Heart left ventricle (tissue), 16 donors: ENCODE data around the gene HOXC5. TPM values are rescaled to one million over a fixed set of nuclear protein-coding genes. Genes with fewer than 3 reads are reported as not detected.
A peak's percentile ranks its signal among the peaks of the same experiment; 100 is the strongest.

Source experiments
- ATAC-seq, 4 donors: fragments of 200-7000 bp; cut with Tn5 transposase; one replicate each; pipeline ENCODE4 v1.9.1; 2020 to 2022; ENCODE audit warnings: moderate library complexity in 4 of 4, mild to moderate bottlenecking in 3 of 4, moderate number of reproducible peaks in 1 of 4
- DNase-seq, 5 donors: peaks; one replicate each; pipeline ENCODE4 v3.0.0-alpha.2; 2020
- H3K27ac ChIP-seq, 12 donors: fragments of 200-600 bp; sonication (generic) in 4 of 12; one replicate each; pipeline versions ENCODE4 v1.5.0 to v1.8.0; 2016 to 2022; ENCODE audit warnings: mild to moderate bottlenecking in 2 of 12
- H3K27me3 ChIP-seq, 9 donors: fragments of 200-600 bp; sonication (generic) in 2 of 9; one replicate each; pipeline versions ENCODE4 v1.5.1 to v1.8.0; 2016 to 2022; ENCODE audit warnings: mild to moderate bottlenecking in 3 of 9
- H3K36me3 ChIP-seq, 9 donors: fragments of 200-600 bp; sonication (generic) in 2 of 9; one replicate each; pipeline versions ENCODE4 v1.5.0 to v1.8.0; 2018 to 2022; ENCODE audit warnings: mild to moderate bottlenecking in 2 of 9
- H3K4me1 ChIP-seq, 12 donors: fragments of 200-600 bp; sonication (generic) in 4 of 12; one replicate each; pipeline versions ENCODE4 v1.5.0 to v1.8.0; 2016 to 2022; ENCODE audit warnings: mild to moderate bottlenecking in 3 of 12
- H3K4me3 ChIP-seq, 12 donors: fragments of 200-600 bp; sonication (generic) in 4 of 12; one replicate each; pipeline versions ENCODE4 v1.5.0 to v1.8.0; 2017 to 2022; ENCODE audit warnings: mild to moderate bottlenecking in 9 of 12, moderate library complexity in 4 of 12
- H3K9me3 ChIP-seq, 12 donors: fragments of 200-600 bp; sonication (generic) in 4 of 12; one replicate each; pipeline versions ENCODE4 v1.5.0 to v1.8.0; 2016 to 2022; ENCODE audit warnings: mild to moderate bottlenecking in 1 of 12
- CTCF ChIP-seq, 12 donors: fragments of 200-600 bp; sonication (generic) in 4 of 12; IDR thresholded peaks; one replicate each; pipeline versions ENCODE4 v1.5.0 to v1.8.0; 2018 to 2022; ENCODE audit warnings: antibody characterized with exemption in 12 of 12, mild to moderate bottlenecking in 5 of 12
- POLR2A ChIP-seq, 2 donors: fragments of 450-650 bp; IDR thresholded peaks; one replicate each; pipeline ENCODE4 v1.6.1; 2017; ENCODE audit warnings: antibody characterized with exemption in 2 of 2, mild to moderate bottlenecking in 2 of 2, moderate library complexity in 2 of 2
- WGBS, 4 donors: extraction: QIAGEN DNeasy Blood & Tissue Kit in 2 of 4; methylation state at CpG; one replicate each; pipeline versions ENCODE4 v1.1.5 to v1.1.7; 2013 to 2018; 5-methylcytosine and 5-hydroxymethylcytosine counted together
- intact Hi-C, 10 donors: fragments of 100-400 bp; cut with DNase I; formaldehyde crosslinking; loops; one replicate each; pipeline versions ENCODE4 v1.11.1 to v1.14.2; 2022
- polyA plus RNA-seq, 2 donors: library from polyadenylated mRNA; stranded (reverse); fragments of 200-250 nt; gene quantifications; one replicate each; pipeline ENCODE4 v1.2.3, GENCODE V29; 2013
- total RNA-seq, 9 donors: library from RNA; depleted of rRNA in 2 of 9; stranded (reverse); fragments of >200 nt in 2 of 9; fragmentation: NEBNext Ultra II Directional in 3 of 9; extraction: Animal tissue kit (Norgen Biotek cat#: 25700) in 3 of 9; gene quantifications; one replicate each; pipeline versions ENCODE4 v1.1.0 to v1.2.4, GENCODE V29; 2016 to 2023
- donor health status: ischemic (EF 13 %, LVEDD 7.1; RV severe dilation, severe dysfunction).
- donor health status: healthy with polysubstance abuse.
- donor health status: DM: no; HTN: yes; CAD: no.
- donor health status: DM: no; HTN: no; CAD: no.
- donor health status: ischemic (EF 25% LVEDD 6.9; RV normal size, moderate dysfunction).
- donor health status: ischemic (EF 25% LVEDD 5.7; RV mildly dilated, moderate dysfunction).
- donor health status: healthy.
- donor health status: DM: yes; HTN: yes; CAD: no.
- donor health status: ischemic (EF 35%, LVEDD 5.7; RV mildly dilated, moderate dysfunction).
- donor health status: nonischemic (EF 11% LVEDD 7.7; RV severe dilation, severe dysfunction).
- donor health status: DM: yes; HTN: yes; CAD: no.
- donor health status: PGD.
- donor health status: ischemic (EF 29% LVEDD 5.4; RV normal size, mild dysfunction).
- donor health status: nonischemic (EF 23%, LVEDD 6.1; RV moderate dilation, normal function).

The HOXC5 gene
- total and polyA plus RNA-seq, 11 donors = not detected

- H3K4me1 ChIP-seq = peaks cover 0 to 46% (median 22%) of the 10 kb centered on the region in 12 donors
- TF ChIP-seq CTCF (IDR thresholded peaks at IDR 0.05) (no peak), POLR2A (IDR thresholded peaks at IDR 0.05) (no peak)
- no peak for ATAC-seq
- DNase-seq = no peak
- H3K27ac ChIP-seq = no peak overlapping the region
- no peaks in the 10 kb centered on the region for H3K36me3 ChIP-seq
- H3K9me3 ChIP-seq = no peaks in the 10 kb centered on the region
- intact Hi-C loops = no loop called here
- H3K27me3 ChIP-seq = peaks cover 59 to 97% (median 90%) of the 10 kb centered on the region in 9 donors
- H3K4me3 ChIP-seq = no peak overlapping the region
- WGBS, 4 donors = 9 to 18% (median 13%) methylated on average over 23 of the region's 23 CpGs
Observed at GRCh38 chr12:54015018-54015931, 17.6 kb upstream of the HOXC5 start.

GRCh38 chr12:54016051-54016450 is 16.8 kb upstream of the HOXC5 start:
- peaks cover 0 to 50% (median 24%) of the 10 kb centered on the region in 12 donors for H3K4me1 ChIP-seq
- TF ChIP-seq POLR2A (IDR thresholded peaks at IDR 0.05) (no peak), CTCF (IDR thresholded peaks at IDR 0.05) (no peak)
- H3K4me3 ChIP-seq = no peak overlapping the region
- H3K27me3 ChIP-seq = peaks cover 60 to 96% (median 82%) of the 10 kb centered on the region in 9 donors
- ATAC-seq = no peak
- intact Hi-C loops = no loop called here
- no peaks in the 10 kb centered on the region for H3K36me3 ChIP-seq
- no peaks in the 10 kb centered on the region for H3K9me3 ChIP-seq
- DNase-seq = no peak
- no peak overlapping the region for H3K27ac ChIP-seq
- 14 to 18% (median 17%) methylated on average over 3 of the region's 3 CpGs for WGBS, 4 donors

GRCh38 chr12:54016478-54016964 is 16.3 kb upstream of the HOXC5 start:
- H3K4me1 ChIP-seq = peaks cover 0 to 50% (median 24%) of the 10 kb centered on the region in 12 donors
- DNase-seq = no peak
- WGBS, 4 donors = 3 to 5% (median 4%) methylated on average over 25 of the region's 25 CpGs
- H3K36me3 ChIP-seq = no peaks in the 10 kb centered on the region
- ATAC-seq = no peak
- intact Hi-C loops = no loop called here
- H3K4me3 ChIP-seq = peak overlapping the region in 6 of 12 donors; percentile 44 to 56 (median 54)
- peaks cover 61 to 96% (median 82%) of the 10 kb centered on the region in 9 donors for H3K27me3 ChIP-seq
- no peak overlapping the region for H3K27ac ChIP-seq
- no peaks in the 10 kb centered on the region for H3K9me3 ChIP-seq
- no peak for TF ChIP-seq POLR2A (IDR thresholded peaks at IDR 0.05)
- TF ChIP-seq CTCF (IDR thresholded peaks at IDR 0.05) = no peak

- H3K36me3 ChIP-seq = no peaks in the 10 kb centered on the region
- TF ChIP-seq CTCF (IDR thresholded peaks at IDR 0.05) = peak in 1 of 12 donors; percentile 14
- TF ChIP-seq POLR2A (IDR thresholded peaks at IDR 0.05) = no peak
- intact Hi-C loops = no loop called here
- H3K4me3 ChIP-seq = peak overlapping the region; percentile 13 to 56 (median 48)
- H3K27me3 ChIP-seq = peaks cover 56 to 97% (median 83%) of the 10 kb centered on the region in 9 donors
- 3 to 4% (median 4%) methylated on average over 24 of the region's 24 CpGs for WGBS, 4 donors
- H3K9me3 ChIP-seq = no peaks in the 10 kb centered on the region
- H3K4me1 ChIP-seq = peaks cover 0 to 50% (median 24%) of the 10 kb centered on the region in 12 donors
- ATAC-seq (peak; percentile 6 to 57 (median 44)), DNase-seq (no peak)
- H3K27ac ChIP-seq = peak overlapping the region in 1 of 12 donors; percentile 25
Observed at GRCh38 chr12:54017027-54017788, 15.6 kb upstream of the HOXC5 start.
